Testis (tissue), 2 donors: ENCODE data around the gene SLC39A5.
A peak's percentile ranks its signal among the peaks of the same experiment; 100 is the strongest.

Experiments
- POLR2A ChIP-seq: fragments of 450-650 bp; IDR thresholded peaks from one replicate; pipeline ENCODE4 v1.6.1; 2017; ENCODE audit warnings: antibody characterized with exemption, mild to moderate bottlenecking, moderate library complexity
- TF ChIP-seq, protein P1 (sequence below), 3 experiments: fragments of 450-650 bp in 2 of 3; fragments of 200-600 bp in 1 of 3; sonication (generic) in 1 of 3; IDR thresholded peaks; one replicate each; pipeline ENCODE4 v1.5.1; 2016 to 2019; ENCODE audit warnings: antibody characterized with exemption in 3 of 3, mild to moderate bottlenecking in 2 of 3, moderate library complexity in 1 of 3

DNA sequence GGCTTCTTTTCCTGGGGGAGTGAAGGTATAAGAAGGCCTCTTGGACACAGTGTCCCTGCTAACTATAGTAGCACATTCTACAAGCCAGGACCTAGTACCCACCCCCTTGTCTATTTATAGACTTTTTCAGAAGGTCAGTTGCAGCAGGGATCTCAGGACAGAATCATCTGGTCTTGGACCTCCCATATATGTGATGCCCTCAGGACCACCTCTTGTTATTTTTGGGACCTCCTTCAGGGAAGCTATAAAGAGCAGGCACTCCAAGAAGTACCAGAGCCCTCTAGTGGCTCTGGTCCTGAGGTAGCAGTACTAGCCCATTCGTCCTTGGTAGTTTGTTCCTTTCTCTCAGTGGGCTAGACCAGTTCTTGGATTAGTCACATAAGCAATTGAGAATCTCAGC lies 41.2 kb downstream of the SLC39A5 start:
- TF ChIP-seq POLR2A = no peak
- TF ChIP-seq, protein P1, sequence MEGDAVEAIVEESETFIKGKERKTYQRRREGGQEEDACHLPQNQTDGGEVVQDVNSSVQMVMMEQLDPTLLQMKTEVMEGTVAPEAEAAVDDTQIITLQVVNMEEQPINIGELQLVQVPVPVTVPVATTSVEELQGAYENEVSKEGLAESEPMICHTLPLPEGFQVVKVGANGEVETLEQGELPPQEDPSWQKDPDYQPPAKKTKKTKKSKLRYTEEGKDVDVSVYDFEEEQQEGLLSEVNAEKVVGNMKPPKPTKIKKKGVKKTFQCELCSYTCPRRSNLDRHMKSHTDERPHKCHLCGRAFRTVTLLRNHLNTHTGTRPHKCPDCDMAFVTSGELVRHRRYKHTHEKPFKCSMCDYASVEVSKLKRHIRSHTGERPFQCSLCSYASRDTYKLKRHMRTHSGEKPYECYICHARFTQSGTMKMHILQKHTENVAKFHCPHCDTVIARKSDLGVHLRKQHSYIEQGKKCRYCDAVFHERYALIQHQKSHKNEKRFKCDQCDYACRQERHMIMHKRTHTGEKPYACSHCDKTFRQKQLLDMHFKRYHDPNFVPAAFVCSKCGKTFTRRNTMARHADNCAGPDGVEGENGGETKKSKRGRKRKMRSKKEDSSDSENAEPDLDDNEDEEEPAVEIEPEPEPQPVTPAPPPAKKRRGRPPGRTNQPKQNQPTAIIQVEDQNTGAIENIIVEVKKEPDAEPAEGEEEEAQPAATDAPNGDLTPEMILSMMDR (IDR thresholded peaks at IDR 0.05) = peak in 2 of 3 experiments; percentile 21 to 22
